Measurements from ENCODE around the gene MIAT. TPM values are rescaled to one million over a fixed set of nuclear protein-coding genes. Genes with fewer than 3 reads are reported as not detected.

MIAT gene
- total RNA-seq, 4 donors from 2014 or later = 0.72 to 7.6 (median 1.1) TPM

GRCh38 chr22:26673486-26673885 lies 16.1 kb downstream of the MIAT start:
- no peaks in the 10 kb centered on the region for H3K36me3 ChIP-seq
- DNase-seq (ENCODE audit: low spot score in 2 of 2) = no peak
- peaks cover 44% of the 10 kb centered on the region for H3K4me1 ChIP-seq
- WGBS = 14% methylated on average over 4 of the region's 4 CpGs
- peak overlapping the region; percentile 82 for H3K4me3 ChIP-seq
- H3K27me3 ChIP-seq = no peaks in the 10 kb centered on the region
- TF ChIP-seq POLR2AphosphoS5 (IDR thresholded peaks at IDR 0.05) = no peak
- TF ChIP-seq, protein P1, sequence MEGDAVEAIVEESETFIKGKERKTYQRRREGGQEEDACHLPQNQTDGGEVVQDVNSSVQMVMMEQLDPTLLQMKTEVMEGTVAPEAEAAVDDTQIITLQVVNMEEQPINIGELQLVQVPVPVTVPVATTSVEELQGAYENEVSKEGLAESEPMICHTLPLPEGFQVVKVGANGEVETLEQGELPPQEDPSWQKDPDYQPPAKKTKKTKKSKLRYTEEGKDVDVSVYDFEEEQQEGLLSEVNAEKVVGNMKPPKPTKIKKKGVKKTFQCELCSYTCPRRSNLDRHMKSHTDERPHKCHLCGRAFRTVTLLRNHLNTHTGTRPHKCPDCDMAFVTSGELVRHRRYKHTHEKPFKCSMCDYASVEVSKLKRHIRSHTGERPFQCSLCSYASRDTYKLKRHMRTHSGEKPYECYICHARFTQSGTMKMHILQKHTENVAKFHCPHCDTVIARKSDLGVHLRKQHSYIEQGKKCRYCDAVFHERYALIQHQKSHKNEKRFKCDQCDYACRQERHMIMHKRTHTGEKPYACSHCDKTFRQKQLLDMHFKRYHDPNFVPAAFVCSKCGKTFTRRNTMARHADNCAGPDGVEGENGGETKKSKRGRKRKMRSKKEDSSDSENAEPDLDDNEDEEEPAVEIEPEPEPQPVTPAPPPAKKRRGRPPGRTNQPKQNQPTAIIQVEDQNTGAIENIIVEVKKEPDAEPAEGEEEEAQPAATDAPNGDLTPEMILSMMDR (IDR thresholded peaks at IDR 0.05) = no peak
- TF ChIP-seq EP300 (IDR thresholded peaks at IDR 0.05) = no peak
- TF ChIP-seq POLR2A (IDR thresholded peaks at IDR 0.05) = no peak
- peak overlapping the region; percentile 96 for H3K27ac ChIP-seq
- H3K9me3 ChIP-seq = no peaks in the 10 kb centered on the region

- Histone ChIP-seq H3K4me3 (peak overlapping the region; percentile 82), H3K27ac (peak overlapping the region; percentile 96), H3K27me3 (no peaks in the 10 kb centered on the region), H3K4me1 (peaks cover 44% of the 10 kb centered on the region), H3K36me3 (no peaks in the 10 kb centered on the region), H3K9me3 (no peaks in the 10 kb centered on the region)
- DNase-seq (ENCODE audit: low spot score in 2 of 2) = no peak
- WGBS = 66% methylated on average over 9 of the region's 9 CpGs
- TF ChIP-seq EP300 (IDR thresholded peaks at IDR 0.05) (no peak), POLR2AphosphoS5 (IDR thresholded peaks at IDR 0.05) (no peak), POLR2A (IDR thresholded peaks at IDR 0.05) (no peak)
- TF ChIP-seq, protein P1 (IDR thresholded peaks at IDR 0.05) = no peak
Observed at GRCh38 chr22:26674211-26675190, 17.1 kb downstream of the MIAT start.

- Histone ChIP-seq H3K27me3 (no peaks in the 10 kb centered on the region), H3K36me3 (peaks cover 4% of the 10 kb centered on the region), H3K27ac (no peak overlapping the region), H3K4me1 (peaks cover 43% of the 10 kb centered on the region), H3K9me3 (no peaks in the 10 kb centered on the region), H3K4me3 (no peak overlapping the region)
- TF ChIP-seq POLR2AphosphoS5 (IDR thresholded peaks at IDR 0.05) = no peak
- WGBS = 85% methylated on average over 4 of the region's 4 CpGs
- no peak for DNase-seq (ENCODE audit: low spot score in 2 of 2)
Observed at GRCh38 chr22:26675687-26676268, 18.4 kb downstream of the MIAT start.

DNA sequence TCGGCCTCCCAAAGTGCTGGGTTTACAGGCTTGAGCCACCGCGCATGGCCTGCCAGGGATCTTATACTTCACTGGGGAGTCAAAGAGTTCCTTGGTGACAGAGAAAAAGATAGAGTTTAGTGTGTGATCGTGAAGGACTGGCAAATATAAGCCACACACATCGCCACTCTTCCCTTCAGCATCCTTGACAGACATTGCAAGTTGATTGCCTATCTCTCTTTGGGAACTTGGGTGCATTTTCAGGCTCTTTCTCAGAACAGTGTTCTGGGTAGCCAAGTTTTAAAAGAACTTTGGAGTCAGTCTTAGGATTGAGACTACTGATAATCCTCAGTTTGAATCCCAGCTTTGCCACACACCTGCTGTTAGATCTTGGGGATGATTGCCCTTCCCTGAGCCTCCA lies 19.8 kb downstream of the MIAT start:
- 89% methylated on average over 5 of the region's 5 CpGs for WGBS
- TF ChIP-seq POLR2A (IDR thresholded peaks at IDR 0.05) (no peak), POLR2AphosphoS5 (IDR thresholded peaks at IDR 0.05) (no peak), EP300 (IDR thresholded peaks at IDR 0.05) (no peak)
- TF ChIP-seq, protein P1 (IDR thresholded peaks at IDR 0.05) = no peak
- Histone ChIP-seq H3K36me3 (peaks cover 18% of the 10 kb centered on the region), H3K27me3 (no peaks in the 10 kb centered on the region), H3K4me1 (peaks cover 29% of the 10 kb centered on the region), H3K9me3 (no peaks in the 10 kb centered on the region), H3K4me3 (no peak overlapping the region), H3K27ac (no peak overlapping the region)
- no peak for DNase-seq (ENCODE audit: low spot score in 2 of 2)

- Histone ChIP-seq H3K27me3 (no peaks in the 10 kb centered on the region), H3K4me3 (no peak overlapping the region), H3K9me3 (no peaks in the 10 kb centered on the region), H3K36me3 (peaks cover 25% of the 10 kb centered on the region), H3K27ac (no peak overlapping the region), H3K4me1 (peaks cover 17% of the 10 kb centered on the region)
- 45% methylated on average over 9 of the region's 9 CpGs for WGBS
- TF ChIP-seq, protein P1 (IDR thresholded peaks at IDR 0.05) = peak; percentile 73 to 94
- TF ChIP-seq POLR2A (IDR thresholded peaks at IDR 0.05) = no peak
- peak in 1 of 2 donors; percentile 78 for DNase-seq (ENCODE audit: low spot score in 2 of 2)
Observed at GRCh38 chr22:26679003-26679629, 21.7 kb downstream of the MIAT start.
